Activated CD4-positive, CD25-positive, alpha-beta regulatory T cell treated with anti-CD3 and anti-CD28 coated beads, Interleukin-2, amount 50 U/mL, for 16 hours (primary cell): Measurements from ENCODE around the gene FBXL16.
"Not testable (repeated sequence)": the region's sequence is repeated elsewhere in the genome, so short reads cannot be mapped to it uniquely, and the experiment has no call there.

ENCODE experiments used
- DNase-seq: peaks from one replicate; pipeline ENCODE4 v3.0.0-alpha.2; 2020; ENCODE audit warnings: low read depth, low spot score

Gene FBXL16

GRCh38 chr16:723695-724094, 18.1 kb upstream of the FBXL16 start:
- DNase-seq, result no peak

GRCh38 chr16:722835-723633, 17.4 kb upstream of the FBXL16 start:
- DNase-seq, result no peak

GRCh38 chr16:721765-722540, 16.4 kb upstream of the FBXL16 start:
- DNase-seq, result no peak

- peak; percentile 44 for DNase-seq
Observed at GRCh38 chr16:720990-721764, 15.6 kb upstream of the FBXL16 start, which contains the start of gene ANTKMT. ANTKMT (plus strand) TSS chr16:721146; CDS start chr16:721275, 129 bp downstream.

GRCh38 chr16:720447-720989, 14.9 kb upstream of the FBXL16 start:
- no peak for DNase-seq

- no peak for DNase-seq
Observed at GRCh38 chr16:719815-720446, 14.3 kb upstream of the FBXL16 start.

- DNase-seq, result no peak
Observed at GRCh38 chr16:718922-719321, 13.3 kb upstream of the FBXL16 start.

- no peak for DNase-seq
Observed at GRCh38 chr16:718389-718788, 12.8 kb upstream of the FBXL16 start.

GRCh38 chr16:717450-718245, 12.0 kb upstream of the FBXL16 start:
- DNase-seq, result no peak

GRCh38 chr16:716768-717325, 11.2 kb upstream of the FBXL16 start:
- no peak for DNase-seq

GRCh38 chr16:716200-716568, 10.6 kb upstream of the FBXL16 start:
- no peak for DNase-seq

GRCh38 chr16:715477-716199, 10.0 kb upstream of the FBXL16 start:
- no peak for DNase-seq

- peak; percentile 77 for DNase-seq
Observed at GRCh38 chr16:714558-715476, 9.2 kb upstream of the FBXL16 start, which contains the start of gene METRN. METRN (plus strand) TSS chr16:715118; CDS start chr16:715290, 172 bp downstream.

- no peak for DNase-seq
Observed at GRCh38 chr16:714079-714478, 8.5 kb upstream of the FBXL16 start.

GRCh38 chr16:712740-713250, 7.2 kb upstream of the FBXL16 start:
- not testable (repeated sequence) for DNase-seq

GRCh38 chr16:711548-712320, 6.1 kb upstream of the FBXL16 start:
- no peak for DNase-seq

GRCh38 chr16:711084-711483, 5.5 kb upstream of the FBXL16 start:
- no peak for DNase-seq
